ENCODE measurements around the gene DLD.

DNA sequence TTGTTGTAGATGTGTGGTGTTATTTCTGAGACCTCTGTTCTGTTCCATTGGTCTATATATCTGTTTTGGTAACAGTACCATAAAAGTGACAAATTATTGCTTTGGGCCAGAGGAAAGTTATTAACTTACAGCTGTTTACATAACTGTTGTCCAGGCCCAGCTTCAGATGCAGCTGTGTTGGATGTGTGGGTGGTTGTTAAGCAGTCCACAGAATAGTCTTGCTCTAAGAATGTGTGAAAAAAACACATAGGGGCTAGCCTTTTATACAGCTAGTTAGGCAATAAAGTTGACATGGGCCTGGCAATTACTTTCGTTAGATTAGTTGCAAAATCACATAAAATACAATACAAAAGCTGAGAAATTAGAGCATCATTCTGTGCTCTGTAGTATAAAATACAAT lies 31.9 kb downstream of the DLD start:
- TF ChIP-seq CTCF (conservative IDR thresholded peaks at IDR 0.05) (no peak), ZFX (IDR thresholded peaks at IDR 0.05) (no peak)
